Measurements from ENCODE around the gene RFFL. TPM values are rescaled to one million over a fixed set of nuclear protein-coding genes. Genes with fewer than 3 reads are reported as not detected.

The RFFL gene
- total and polyA plus RNA-seq, 2 of the 4 experiments (the other 2 are of a cell fraction) = 11.6 to 19.2 TPM

DNA sequence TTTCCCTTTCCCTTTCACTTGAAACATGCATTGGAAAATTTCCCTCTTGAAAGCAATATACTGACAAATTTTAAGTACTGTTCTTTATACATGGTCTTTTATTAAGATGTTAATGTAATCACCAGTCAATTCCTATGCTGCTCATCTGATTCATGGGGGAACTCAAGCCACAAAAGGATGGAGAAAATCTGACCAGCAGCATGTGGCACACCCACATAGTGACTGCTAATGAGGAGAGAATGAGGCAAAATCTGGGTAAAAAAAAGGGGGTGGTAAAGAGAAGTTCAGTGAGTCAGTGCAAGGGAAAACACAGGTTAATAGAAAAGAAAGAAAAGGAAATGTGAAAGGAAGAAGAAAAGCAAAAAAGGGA lies 11.3 kb downstream of the RFFL start:
- peak; percentile 56 for ATAC-seq (ENCODE audit: low read depth)
- ChIA-PET POLR2A (ENCODE audit: unreplicated experiment) (no interaction called here), CTCF (interaction anchor here (1.1 kb wide), 1 partner anchor 34 kb away, joined by 3 read pairs; no protein-coding TSS in a partner anchor)
- no peak overlapping the region for H3K14ac ChIP-seq (replicated peaks; ENCODE audit: low read depth, low read length)
- TF ChIP-seq CEBPB (IDR thresholded peaks at IDR 0.05; ENCODE audit: low read depth, low read length) (no peak), RFX5 (IDR thresholded peaks at IDR 0.05; ENCODE audit: low read depth, low read length) (no peak), BHLHE40 (IDR thresholded peaks at IDR 0.05; ENCODE audit: low read depth, low read length) (peak; percentile 50; the same call in 1 of the 2 replicates), RAD21 (IDR thresholded peaks at IDR 0.05; ENCODE audit: low read length) (no peak), RCOR1 (IDR thresholded peaks at IDR 0.05; ENCODE audit: insufficient replicate concordance, low read length) (no peak), CTCF (conservative IDR thresholded peaks at IDR 0.05; ENCODE audit: low read depth, low read length) (no peak), MAFK (IDR thresholded peaks at IDR 0.05; ENCODE audit: low read depth, low read length) (no peak), FOS (IDR thresholded peaks at IDR 0.05; ENCODE audit: low read depth, low read length) (no peak)
- TF ChIP-seq, protein P1, sequence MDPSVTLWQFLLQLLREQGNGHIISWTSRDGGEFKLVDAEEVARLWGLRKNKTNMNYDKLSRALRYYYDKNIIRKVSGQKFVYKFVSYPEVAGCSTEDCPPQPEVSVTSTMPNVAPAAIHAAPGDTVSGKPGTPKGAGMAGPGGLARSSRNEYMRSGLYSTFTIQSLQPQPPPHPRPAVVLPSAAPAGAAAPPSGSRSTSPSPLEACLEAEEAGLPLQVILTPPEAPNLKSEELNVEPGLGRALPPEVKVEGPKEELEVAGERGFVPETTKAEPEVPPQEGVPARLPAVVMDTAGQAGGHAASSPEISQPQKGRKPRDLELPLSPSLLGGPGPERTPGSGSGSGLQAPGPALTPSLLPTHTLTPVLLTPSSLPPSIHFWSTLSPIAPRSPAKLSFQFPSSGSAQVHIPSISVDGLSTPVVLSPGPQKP (IDR thresholded peaks at IDR 0.05; ENCODE audit: borderline replicate concordance, low read depth, low read length) = no peak
- TF ChIP-seq, protein P2, sequence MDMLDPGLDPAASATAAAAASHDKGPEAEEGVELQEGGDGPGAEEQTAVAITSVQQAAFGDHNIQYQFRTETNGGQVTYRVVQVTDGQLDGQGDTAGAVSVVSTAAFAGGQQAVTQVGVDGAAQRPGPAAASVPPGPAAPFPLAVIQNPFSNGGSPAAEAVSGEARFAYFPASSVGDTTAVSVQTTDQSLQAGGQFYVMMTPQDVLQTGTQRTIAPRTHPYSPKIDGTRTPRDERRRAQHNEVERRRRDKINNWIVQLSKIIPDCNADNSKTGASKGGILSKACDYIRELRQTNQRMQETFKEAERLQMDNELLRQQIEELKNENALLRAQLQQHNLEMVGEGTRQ (IDR thresholded peaks at IDR 0.05; ENCODE audit: low read depth, low read length) = 0 out of 2 replicates have a peak, but pooled peaks have one; percentile 18
- H3K9me3 ChIP-seq (ENCODE audit: control insufficient read depth, insufficient read depth, low read length) = no peaks in the 10 kb centered on the region
- no peak overlapping the region for H2AK5ac ChIP-seq (ENCODE audit: low read depth, low read length)
- no peak overlapping the region for H2BK120ac ChIP-seq (ENCODE audit: low read depth, low read length)
- no peak overlapping the region for H2BK5ac ChIP-seq (ENCODE audit: low read depth, low read length, poor library complexity, severe bottlenecking)
- no peak overlapping the region for H3K9ac ChIP-seq (ENCODE audit: low read depth, low read length)
- H2BK15ac ChIP-seq (ENCODE audit: low read depth, low read length) = no peak overlapping the region
- no peak overlapping the region for H2BK20ac ChIP-seq (ENCODE audit: low read depth, low read length)
- intact Hi-C loops (cut with micrococcal nuclease) = no loop called here
- no peak overlapping the region for H4K5ac ChIP-seq (ENCODE audit: low read depth, low read length)
- H4K8ac ChIP-seq (ENCODE audit: low read depth in 2 of 2, low read length in 2 of 2) = no peak overlapping the region; a peak in 1 of 4 replicates
- dilution Hi-C loops (cut with HindIII; ENCODE audit: low sequenced_read_pairs, unreplicated experiment) = no loop called here
- H3K36me3 ChIP-seq (ENCODE audit: control insufficient read depth, insufficient read depth, low read length) = no peaks in the 10 kb centered on the region
- H3K79me1 ChIP-seq (ENCODE audit: low read depth in 1 of 2, low read length in 2 of 2) = peaks cover 21 to 65% of the 10 kb centered on the region in 2 experiments
- no peak overlapping the region for H3K4me3 ChIP-seq (ENCODE audit: insufficient read depth, low read depth, low read length)
- no peak overlapping the region for H3K27ac ChIP-seq (ENCODE audit: insufficient read depth, low read length)
- no peak overlapping the region for H2AFZ ChIP-seq (replicated peaks; ENCODE audit: low read length, poor library complexity)
- H3K4ac ChIP-seq (ENCODE audit: low read depth, low read length) = no peak overlapping the region
- peaks cover 19% of the 10 kb centered on the region; the same call in 1 of the 2 replicates for H4K20me1 ChIP-seq (ENCODE audit: insufficient read depth, low read length)
- H3K27me3 ChIP-seq (ENCODE audit: control insufficient read depth, insufficient read depth, low read length) = no peaks in the 10 kb centered on the region
- H3K4me1 ChIP-seq (ENCODE audit: control insufficient read depth, insufficient read depth, low read length) = peaks cover 6% of the 10 kb centered on the region; the same call in 1 of the 2 replicates
- in situ Hi-C loops (cut with MboI; ENCODE audit: low sequenced_read_pairs) = no loop called here
- BruUV-seq (replicated peaks) = no TSS peak
- H3K56ac ChIP-seq (ENCODE audit: extremely low read depth, insufficient read depth, low read length) = no peak overlapping the region
- peaks cover 3% of the 10 kb centered on the region; the same call in 1 of the 2 replicates for H3K9me1 ChIP-seq (ENCODE audit: insufficient read depth, low read length)
- no peak overlapping the region for H2AK9ac ChIP-seq (replicated peaks; ENCODE audit: low read depth, low read length, poor library complexity)
- H3K23ac ChIP-seq (ENCODE audit: low read depth, low read length) = no peak overlapping the region
- H3K4me2 ChIP-seq (ENCODE audit: low read depth, low read length) = no peak overlapping the region
- no peak overlapping the region for H3K18ac ChIP-seq (ENCODE audit: low read depth, low read length)
- peak; percentile 77 for DNase-seq
- H4K91ac ChIP-seq (ENCODE audit: insufficient read depth, low read depth, low read length) = no peak overlapping the region
